GM23248 (cell line): Measurements from ENCODE around the gene ATXN3L. TPM values are rescaled to one million over a fixed set of nuclear protein-coding genes. Genes with fewer than 3 reads are reported as not detected.

ENCODE experiments used
- DNase-seq: peaks from one replicate; pipeline ENCODE4 v3.0.0-alpha.2; 2015
- H2AFZ ChIP-seq: fragments of 200-600 bp; sonication (generic); 2 replicates; pipeline ENCODE4 v1.6.1; 2016; ENCODE audit warnings: antibody characterized with exemption
- H3F3A ChIP-seq: fragments of 200-600 bp; sonication (generic); 2 replicates; pipeline ENCODE4 v1.6.1; 2016; ENCODE audit warnings: mild to moderate bottlenecking, antibody characterized with exemption, mixed run types; ENCODE audit not compliant: insufficient read depth
- H3K27ac ChIP-seq: fragments of 200-600 bp; sonication (generic); 2 replicates; pipeline ENCODE4 v1.5.1; 2016; ENCODE audit warnings: mild to moderate bottlenecking
- H3K27me3 ChIP-seq: fragments of 200-600 bp; sonication (generic); replicated peaks from 2 replicates; pipeline ENCODE4 v1.6.1; 2016; ENCODE audit warnings: mild to moderate bottlenecking; ENCODE audit not compliant: insufficient read depth
- H3K36me3 ChIP-seq: fragments of 200-600 bp; sonication (generic); 2 replicates; pipeline ENCODE4 v1.6.1; 2016; ENCODE audit warnings: low read depth, mild to moderate bottlenecking
- H3K4me1 ChIP-seq: fragments of 200-600 bp; sonication (generic); 2 replicates; pipeline ENCODE4 v1.6.1; 2016; ENCODE audit warnings: mild to moderate bottlenecking; ENCODE audit not compliant: insufficient read depth
- H3K4me2 ChIP-seq: fragments of 200-600 bp; sonication (generic); one replicate; pipeline ENCODE4 v1.6.1; 2016; ENCODE audit warnings: mild to moderate bottlenecking; ENCODE audit not compliant: unreplicated experiment
- H3K4me3 ChIP-seq: fragments of 200-600 bp; sonication (generic); 2 replicates; pipeline ENCODE4 v1.5.1; 2016; ENCODE audit warnings: mild to moderate bottlenecking
- H3K79me2 ChIP-seq: fragments of 200-600 bp; sonication (generic); 2 replicates; pipeline ENCODE4 v1.6.1; 2016; ENCODE audit warnings: mild to moderate bottlenecking; ENCODE audit not compliant: insufficient read depth
- H3K9ac ChIP-seq: fragments of 200-600 bp; sonication (generic); 2 replicates; pipeline ENCODE4 v1.6.1; 2016; ENCODE audit warnings: mild to moderate bottlenecking
- H3K9me2 ChIP-seq: fragments of 200-600 bp; sonication (generic); 2 replicates; pipeline ENCODE4 v1.6.1; 2016; ENCODE audit warnings: mixed run types, mild to moderate bottlenecking, moderate library complexity; ENCODE audit not compliant: insufficient read depth
- H3K9me3 ChIP-seq: fragments of 200-600 bp; sonication (generic); one replicate; pipeline ENCODE4 v1.6.1; 2017; ENCODE audit warnings: low read depth
- H4K20me1 ChIP-seq: fragments of 200-600 bp; sonication (generic); 2 replicates; pipeline ENCODE4 v1.6.0; 2016; ENCODE audit not compliant: insufficient read depth
- EZH2 ChIP-seq: fragments of 200-600 bp; sonication (generic); IDR thresholded peaks from 2 replicates; pipeline ENCODE4 v1.6.1; 2018; ENCODE audit warnings: antibody characterized with exemption, mild to moderate bottlenecking; ENCODE audit not compliant: insufficient read depth, poor library complexity, severe bottlenecking
- EZH2phosphoT487 ChIP-seq: fragments of 200-600 bp; sonication (generic); IDR thresholded peaks from 2 replicates; pipeline ENCODE4 v1.6.1; 2018; ENCODE audit warnings: antibody characterized with exemption, moderate library complexity, mild to moderate bottlenecking, low read depth; ENCODE audit not compliant: insufficient read depth
- WGBS, 2 experiments: methylation state at CpG; one replicate each; pipeline ENCODE4 v1.1.6; 2015 to 2017; ENCODE audit warnings: low lambda C conversion rate in 2 of 2, low coverage in 1 of 2; ENCODE audit errors: missing lambda C conversion rate in 2 of 2; 5-methylcytosine and 5-hydroxymethylcytosine counted together
- in situ Hi-C: fragments of 300-500 bp; cut with MboI; formaldehyde crosslinking; loops from 2 replicates; pipeline ENCODE4 v1.15.0; 2020
- polyA plus RNA-seq: library from polyadenylated mRNA; unstranded; fragments of >200 nt; fragmentation: Nextera tagmentation; extraction: Ambion mirVana; gene quantifications from 2 replicates; pipeline ENCODE4 v1.2.1, GENCODE V29; 2016
- total RNA-seq: library from RNA; depleted of rRNA; stranded (reverse); fragments of >200 nt; shearing (Covaris generic); gene quantifications from 2 replicates; pipeline ENCODE4 v1.2.3, GENCODE V29; 2014

The ATXN3L gene
- total and polyA plus RNA-seq, 2 experiments from 2014 or later: not detected

DNA sequence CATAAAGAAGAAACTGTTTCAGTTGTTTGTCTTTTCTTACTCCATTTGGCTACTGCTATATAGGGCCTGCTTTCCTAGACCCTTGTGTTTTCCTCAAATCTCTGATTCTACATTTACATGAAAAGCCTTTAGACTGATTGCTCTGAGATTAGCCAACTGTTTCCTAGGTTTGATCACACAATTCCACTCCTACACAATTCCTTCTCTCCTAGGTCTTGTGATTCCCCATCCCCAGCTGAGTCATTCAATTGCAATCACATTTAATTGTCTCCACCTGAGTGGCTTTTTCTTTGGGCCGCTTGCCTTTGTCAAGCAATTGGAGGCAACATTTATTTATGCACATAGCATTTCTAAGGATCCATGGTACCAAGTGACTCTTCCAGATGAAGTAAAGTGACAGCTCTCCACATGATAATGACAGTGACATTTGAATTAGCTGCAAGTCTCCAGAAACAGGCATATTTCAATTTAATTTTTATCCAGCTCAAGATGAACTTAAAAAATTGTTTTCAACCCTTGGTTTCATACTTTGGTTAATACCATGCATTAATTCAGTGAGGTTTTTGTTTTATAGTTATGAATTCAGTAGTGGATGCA lies 35.8 kb downstream of the ATXN3L start:
- H3K36me3 ChIP-seq: no peaks in the 10 kb centered on the region
- no peaks in the 10 kb centered on the region for H4K20me1 ChIP-seq
- H3K79me2 ChIP-seq: no peaks in the 10 kb centered on the region
- H3K9ac ChIP-seq: peak overlapping the region; percentile 44
- peaks cover 41% of the 10 kb centered on the region for H3K4me1 ChIP-seq
- H3K9me3 ChIP-seq: no peaks in the 10 kb centered on the region
- H3K9me2 ChIP-seq: no peaks in the 10 kb centered on the region
- WGBS, 2 experiments: 0% methylated on average over 1 of the region's 1 CpG
- TF ChIP-seq EZH2 (no peak), EZH2phosphoT487 (no peak)
- peak overlapping the region; percentile 53 for H3K4me2 ChIP-seq
- H2AFZ ChIP-seq: peak overlapping the region; percentile 38; the same call in 1 of the 2 replicates
- in situ Hi-C loops: no loop called here
- peaks cover 25% of the 10 kb centered on the region for H3F3A ChIP-seq
- peak; percentile 80 for DNase-seq
- no peak overlapping the region for H3K4me3 ChIP-seq
- peak overlapping the region; percentile 90 for H3K27ac ChIP-seq
- no peaks in the 10 kb centered on the region for H3K27me3 ChIP-seq

DNA sequence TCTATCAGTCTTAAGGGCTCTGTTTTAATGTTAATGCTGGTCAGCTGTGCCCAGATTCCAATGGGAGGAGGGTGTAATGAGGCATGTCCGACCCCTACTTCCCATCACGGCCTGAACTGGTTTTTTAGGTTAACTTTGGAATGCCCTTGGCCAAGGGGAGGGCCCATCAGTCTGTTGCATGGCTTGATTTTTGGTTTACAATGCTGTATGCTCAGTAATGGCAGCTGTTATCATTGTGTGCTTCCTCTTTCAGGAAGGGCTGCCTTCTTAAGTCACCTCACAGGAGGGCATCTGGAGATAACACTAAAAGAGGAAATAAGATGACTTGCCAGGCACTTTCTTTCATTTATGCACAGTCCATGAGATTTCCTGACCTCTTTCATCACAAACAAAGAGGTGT lies 36.3 kb downstream of the ATXN3L start:
- peak overlapping the region; percentile 38; the same call in 1 of the 2 replicates for H2AFZ ChIP-seq
- in situ Hi-C loops: no loop called here
- H3K4me3 ChIP-seq: no peak overlapping the region

DNA sequence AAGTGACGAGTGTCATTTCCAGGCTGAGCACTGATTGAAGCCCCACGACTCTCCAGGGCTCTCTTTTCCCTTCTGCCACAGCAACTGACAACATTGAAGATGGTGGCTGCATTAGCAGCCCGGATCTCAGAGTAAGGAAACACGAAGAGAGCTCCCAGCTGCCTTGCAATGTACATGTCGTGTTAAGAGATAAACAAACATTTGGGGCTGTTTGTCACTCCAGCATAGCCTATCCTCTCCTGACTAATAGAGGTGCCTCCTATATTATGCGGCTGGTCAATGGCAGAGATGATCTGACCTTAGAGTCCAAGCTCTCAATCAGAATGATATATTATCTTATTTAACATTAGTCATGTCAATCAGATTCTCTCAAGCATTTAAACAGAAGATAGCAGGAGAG lies 38.6 kb downstream of the ATXN3L start:
- in situ Hi-C loops: no loop called here

More for the DNA sequence above, 36.3 kb downstream of the ATXN3L start:
- Histone ChIP-seq H3K27me3 (no peaks in the 10 kb centered on the region), H3K9me2 (no peaks in the 10 kb centered on the region), H3K27ac (peak overlapping the region; percentile 90), H3K9ac (peak overlapping the region; percentile 44), H3K4me2 (peak overlapping the region; percentile 53), H3K9me3 (no peaks in the 10 kb centered on the region), H3K79me2 (no peaks in the 10 kb centered on the region), H3K4me1 (peaks cover 41% of the 10 kb centered on the region), H3F3A (peaks cover 25% of the 10 kb centered on the region), H4K20me1 (no peaks in the 10 kb centered on the region), H3K36me3 (no peaks in the 10 kb centered on the region)
- TF ChIP-seq EZH2phosphoT487 (no peak), EZH2 (no peak)
- WGBS, 2 experiments: 79 to 86% methylated on average over 2 of the region's 2 CpGs
- peak; percentile 4 for DNase-seq

DNA sequence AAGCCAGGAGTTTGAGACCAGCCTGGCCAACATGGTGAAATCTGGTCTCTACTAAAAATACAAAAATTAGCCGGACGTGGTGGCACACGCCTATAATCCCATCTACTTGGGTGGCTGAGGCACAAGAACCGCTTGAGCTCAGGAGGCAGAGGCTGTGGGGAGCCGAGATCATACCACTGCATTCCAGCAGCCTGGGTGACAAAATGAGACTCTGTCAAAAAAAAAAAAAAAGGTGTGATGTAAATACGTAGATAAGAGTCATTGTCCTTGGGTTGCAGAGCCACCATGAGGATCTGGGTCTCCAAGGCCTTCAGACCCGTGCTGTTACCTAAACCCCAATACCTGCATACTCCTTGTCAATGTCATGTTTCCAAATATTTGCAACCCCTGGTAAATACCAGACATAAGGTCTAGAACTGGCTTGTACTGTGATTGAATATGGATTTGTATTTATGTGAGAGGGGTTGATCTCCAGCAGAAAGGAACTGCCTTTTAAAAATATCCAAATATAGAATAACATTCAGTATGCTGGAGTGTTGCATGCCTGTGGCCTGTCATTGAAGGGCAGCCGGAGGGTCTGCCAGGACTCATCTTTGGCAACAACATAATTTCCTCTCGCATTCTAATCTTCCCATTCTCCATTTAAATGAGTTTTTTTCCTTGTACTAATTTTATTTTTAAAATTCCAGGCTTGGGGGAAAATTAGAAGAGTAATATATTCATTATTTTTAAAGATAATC lies 40.4 kb downstream of the ATXN3L start:
- DNase-seq: no peak
- in situ Hi-C loops: no loop called here
- H3K27ac ChIP-seq: no peak overlapping the region

More for the DNA sequence above, 38.6 kb downstream of the ATXN3L start:
- H3K9ac ChIP-seq: no peak overlapping the region
- H4K20me1 ChIP-seq: no peaks in the 10 kb centered on the region
- H3K4me1 ChIP-seq: peaks cover 22% of the 10 kb centered on the region
- peaks cover 13% of the 10 kb centered on the region for H3F3A ChIP-seq
- H3K4me3 ChIP-seq: no peak overlapping the region
- no peak for TF ChIP-seq EZH2
- no peak for TF ChIP-seq EZH2phosphoT487
- no peak for DNase-seq
- no peaks in the 10 kb centered on the region for H3K27me3 ChIP-seq
- H3K9me3 ChIP-seq: no peaks in the 10 kb centered on the region
- no peaks in the 10 kb centered on the region for H3K36me3 ChIP-seq
- H3K4me2 ChIP-seq: no peak overlapping the region
- 96 to 97% methylated on average over 6 of the region's 6 CpGs for WGBS, 2 experiments
- no peaks in the 10 kb centered on the region for H3K79me2 ChIP-seq
- no peaks in the 10 kb centered on the region for H3K9me2 ChIP-seq
- no peak overlapping the region for H2AFZ ChIP-seq
- no peak overlapping the region for H3K27ac ChIP-seq

More for the DNA sequence above, 40.4 kb downstream of the ATXN3L start:
- no peaks in the 10 kb centered on the region for H3K27me3 ChIP-seq
- H3K4me3 ChIP-seq: no peak overlapping the region
- peaks cover 11% of the 10 kb centered on the region for H3F3A ChIP-seq
- H3K9ac ChIP-seq: no peak overlapping the region
- no peaks in the 10 kb centered on the region for H3K79me2 ChIP-seq
- H3K4me1 ChIP-seq: peaks cover 14% of the 10 kb centered on the region
- H3K9me3 ChIP-seq: no peaks in the 10 kb centered on the region
- TF ChIP-seq EZH2phosphoT487: no peak
- TF ChIP-seq EZH2: no peak
- H2AFZ ChIP-seq: no peak overlapping the region
- H3K36me3 ChIP-seq: no peaks in the 10 kb centered on the region
- no peaks in the 10 kb centered on the region for H3K9me2 ChIP-seq
- H4K20me1 ChIP-seq: no peaks in the 10 kb centered on the region
- WGBS, 2 experiments: 92 to 97% methylated on average over 4 to 9 of the region's 9 CpGs
- H3K4me2 ChIP-seq: no peak overlapping the region
